HepG2 (cell line): Measurements from ENCODE around the gene ARFGAP3. TPM values are rescaled to one million over a fixed set of nuclear protein-coding genes. Genes with fewer than 3 reads are reported as not detected.

Experiments used
- CEBPB ChIP-seq: IDR thresholded peaks from 2 replicates; pipeline ENCODE4 v1.6.1; 2011; ENCODE audit warnings: low read depth, low read length, improper control_type of control experiment, borderline replicate concordance
- DZIP1 ChIP-seq: sonication (generic); formaldehyde crosslinking; IDR thresholded peaks from 2 replicates; pipeline ENCODE4 v1.5.0; 2020; ENCODE audit warnings: mild to moderate bottlenecking, missing genetic modification reagents
- ERF ChIP-seq: IDR thresholded peaks from 2 replicates; pipeline ENCODE4 v1.6.1; 2018; ENCODE audit warnings: missing biosample characterization, missing genetic modification reagents
- FOXC1 ChIP-seq: sonication (generic); formaldehyde crosslinking; IDR thresholded peaks from 2 replicates; pipeline ENCODE4 v1.8.0; 2022; ENCODE audit warnings: mild to moderate bottlenecking, missing genetic modification reagents, borderline replicate concordance
- MTA1 ChIP-seq: sonication (generic); formaldehyde crosslinking; IDR thresholded peaks from 2 replicates; pipeline ENCODE4 v1.4.0; 2020; ENCODE audit warnings: missing genetic modification reagents, mild to moderate bottlenecking, borderline replicate concordance
- NFAT5 ChIP-seq: sonication (generic); formaldehyde crosslinking; IDR thresholded peaks from 2 replicates; pipeline ENCODE4 v1.4.0; 2020; ENCODE audit warnings: missing genetic modification reagents
- NFRKB ChIP-seq: fragments of 450-650 bp; IDR thresholded peaks from 2 replicates; pipeline ENCODE4 v1.6.1; 2017
- PAF1 ChIP-seq: IDR thresholded peaks from 2 replicates; pipeline ENCODE4 v1.6.1; 2016; ENCODE audit warnings: missing genetic modification reagents, missing compliant biosample characterization
- POLR2G ChIP-seq: fragments of 200-400 bp; formaldehyde crosslinking; IDR thresholded peaks from 2 replicates; pipeline ENCODE4 v1.6.1; 2018; ENCODE audit warnings: mild to moderate bottlenecking, low read depth, low read length, moderate library complexity
- RBM22 ChIP-seq: fragments of 200-400 bp; formaldehyde crosslinking; optimal IDR thresholded peaks from 2 replicates; pipeline ENCODE3; 2017; ENCODE audit warnings: mild to moderate bottlenecking, low read length, moderate library complexity
- WIZ ChIP-seq: sonication (generic); formaldehyde crosslinking; IDR thresholded peaks from 2 replicates; pipeline ENCODE4 v1.5.1; 2020; ENCODE audit warnings: mild to moderate bottlenecking, missing genetic modification reagents
- ZBTB43 ChIP-seq: sonication (generic); formaldehyde crosslinking; conservative IDR thresholded peaks from 2 replicates; pipeline ENCODE4 v1.4.0; 2020; ENCODE audit warnings: missing genetic modification reagents
- ZKSCAN8 ChIP-seq: IDR thresholded peaks from 2 replicates; pipeline ENCODE4 v1.6.1; 2016; ENCODE audit warnings: borderline replicate concordance, missing genetic modification reagents, missing compliant biosample characterization
- ZNF414 ChIP-seq: sonication (generic); formaldehyde crosslinking; IDR thresholded peaks from 2 replicates; pipeline ENCODE4 v1.5.0; 2020; ENCODE audit warnings: missing genetic modification reagents
- ZNF496 ChIP-seq: sonication (generic); formaldehyde crosslinking; IDR thresholded peaks from 2 replicates; pipeline ENCODE4 v1.8.1; 2023; ENCODE audit warnings: mild to moderate bottlenecking, moderate library complexity, missing genetic modification reagents; ENCODE audit not compliant: insufficient replicate concordance
- ZNF75D ChIP-seq: sonication (generic); formaldehyde crosslinking; IDR thresholded peaks from 2 replicates; pipeline ENCODE4 v1.8.1; 2023; ENCODE audit warnings: missing genetic modification reagents, mild to moderate bottlenecking, borderline replicate concordance
- polyA plus RNA-seq, 8 experiments: library from polyadenylated mRNA; depleted of rRNA in 3 of 8; stranded (reverse) in 7 of 8; unstranded in 1 of 8; fragments of >200 nt; fragmentation: Illumina TruSeq in 4 of 8; extraction: Trizol in 4 of 8; gene quantifications; 2 replicates each; pipeline versions ENCODE4 v1.2.1 to v1.2.3, GENCODE V29; 2011 to 2016; ENCODE audit warnings: low read depth in 4 of 8, missing spikeins in 1 of 8, mixed read lengths in 1 of 8; ENCODE audit not compliant: insufficient read depth in 1 of 8
- total RNA-seq, 5 experiments: library from RNA; depleted of rRNA; stranded (reverse); fragments of >200 nt; fragmentation: Illumina TruSeq; extraction: Trizol; gene quantifications; 2 replicates each; pipeline ENCODE4 v1.2.3, GENCODE V29; 2016; ENCODE audit warnings: low read depth in 1 of 5

Gene ARFGAP3
- total and polyA plus RNA-seq, 2 of the 13 experiments (the other 11 are each of a cell fraction or from before 2014, with no cell fraction given): 41.7 to 61.6 TPM

- TF ChIP-seq ZBTB43 (CRISPR knock-in tag) (no peak), ZNF75D (CRISPR knock-in tag) (no peak), ERF (peak; percentile 42; the same call in 1 of the 2 replicates), MTA1 (CRISPR knock-in tag) (no peak), WIZ (CRISPR knock-in tag) (no peak), RBM22 (no peak), NFAT5 (CRISPR knock-in tag) (no peak), NFRKB (no peak), POLR2G (no peak), FOXC1 (CRISPR knock-in tag) (no peak), ZKSCAN8 (CRISPR knock-in tag) (peak; percentile 39; the same call in 1 of the 2 replicates), CEBPB (no peak), PAF1 (no peak), ZNF414 (CRISPR knock-in tag) (no peak), DZIP1 (CRISPR knock-in tag) (no peak), ZNF496 (CRISPR knock-in tag) (no peak)
Observed at GRCh38 chr22:42780070-42780540, 77.0 kb downstream of the ARFGAP3 start (continued).
